ENCODE data around the gene CDH26.

CDH26 gene

DNA sequence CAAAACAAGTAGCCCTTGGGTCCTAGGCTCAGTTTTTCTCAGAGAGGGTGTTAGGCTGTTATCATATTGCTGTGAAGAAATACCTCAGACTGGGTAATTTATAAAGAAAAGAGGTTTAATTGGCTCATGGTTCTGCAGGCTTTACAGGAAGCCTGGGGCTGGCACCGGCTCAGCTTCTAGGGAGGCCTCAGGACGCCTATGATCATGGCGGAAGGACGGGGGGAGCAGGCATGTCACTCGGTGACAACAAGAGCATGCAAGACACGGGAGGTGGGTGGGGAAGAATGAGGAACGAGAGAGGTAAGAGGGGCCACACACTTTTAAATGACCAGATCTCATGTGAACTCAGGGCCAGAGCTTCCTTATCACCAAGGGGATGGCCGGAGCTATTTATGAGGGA, 26.9 kb downstream of the CDH26 start:
- no peak for DNase-seq (ENCODE audit: low read depth, low spot score)

DNA sequence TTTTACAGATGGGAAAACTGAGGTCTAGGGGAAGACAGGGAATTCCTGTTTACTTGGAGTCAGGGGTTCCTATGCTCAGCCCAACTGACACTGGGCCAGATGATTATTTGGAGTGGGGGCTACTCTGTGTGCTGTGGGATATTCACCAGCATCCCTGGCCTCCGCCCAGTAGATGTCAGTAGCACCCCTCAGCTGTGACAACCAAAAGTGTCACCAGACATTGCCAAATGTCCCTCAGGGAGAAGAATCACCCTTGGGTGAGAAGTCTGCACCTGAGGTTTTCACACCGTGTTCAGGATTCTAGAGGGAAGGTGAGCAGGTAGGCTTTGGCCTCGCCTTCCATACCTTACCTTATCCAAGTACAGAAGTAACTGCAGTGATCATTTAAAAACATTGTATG, 27.6 kb downstream of the CDH26 start:
- no peak for DNase-seq (ENCODE audit: low read depth, low spot score)

DNA sequence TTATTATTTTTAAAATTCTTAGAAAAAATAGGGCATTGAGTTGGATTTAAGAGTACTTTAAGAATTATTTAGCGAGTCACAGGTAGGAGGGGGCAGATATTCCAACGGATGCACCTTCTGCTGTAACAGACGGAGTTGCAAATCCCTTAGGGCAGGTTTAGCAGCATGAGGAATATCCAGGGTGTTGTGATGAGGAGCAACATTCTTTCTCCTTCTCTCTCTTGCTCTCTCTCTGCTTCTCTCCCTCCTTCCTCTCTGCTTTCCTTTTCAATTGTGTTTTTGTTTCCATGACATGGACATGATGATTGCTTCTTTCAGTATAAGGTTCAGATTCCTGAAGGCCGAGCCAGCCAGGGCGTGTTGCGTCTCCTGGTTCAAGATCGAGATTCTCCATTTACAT, 28.9 kb downstream of the CDH26 start:
- DNase-seq (ENCODE audit: low read depth, low spot score) = no peak

DNA sequence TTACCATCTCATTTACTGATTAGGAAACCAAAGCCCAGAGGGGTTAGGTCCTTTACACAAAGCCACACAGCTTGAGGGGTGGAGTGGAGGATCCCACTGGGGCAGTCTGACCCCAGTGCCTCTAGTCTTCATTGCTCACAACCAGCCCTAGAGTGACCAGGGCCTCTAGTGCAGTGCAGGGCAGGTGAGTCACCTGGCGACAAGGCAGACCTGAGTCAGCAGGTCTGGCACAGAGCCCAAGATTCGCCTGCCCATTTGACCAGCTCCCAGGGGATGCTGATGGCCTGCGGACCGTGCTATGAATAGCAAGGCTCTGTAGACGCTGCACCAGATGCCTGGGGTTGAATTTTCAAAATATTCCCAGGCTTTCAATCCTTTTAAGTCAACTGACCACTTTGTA, 29.9 kb downstream of the CDH26 start:
- no peak for DNase-seq (ENCODE audit: low read depth, low spot score)

DNA sequence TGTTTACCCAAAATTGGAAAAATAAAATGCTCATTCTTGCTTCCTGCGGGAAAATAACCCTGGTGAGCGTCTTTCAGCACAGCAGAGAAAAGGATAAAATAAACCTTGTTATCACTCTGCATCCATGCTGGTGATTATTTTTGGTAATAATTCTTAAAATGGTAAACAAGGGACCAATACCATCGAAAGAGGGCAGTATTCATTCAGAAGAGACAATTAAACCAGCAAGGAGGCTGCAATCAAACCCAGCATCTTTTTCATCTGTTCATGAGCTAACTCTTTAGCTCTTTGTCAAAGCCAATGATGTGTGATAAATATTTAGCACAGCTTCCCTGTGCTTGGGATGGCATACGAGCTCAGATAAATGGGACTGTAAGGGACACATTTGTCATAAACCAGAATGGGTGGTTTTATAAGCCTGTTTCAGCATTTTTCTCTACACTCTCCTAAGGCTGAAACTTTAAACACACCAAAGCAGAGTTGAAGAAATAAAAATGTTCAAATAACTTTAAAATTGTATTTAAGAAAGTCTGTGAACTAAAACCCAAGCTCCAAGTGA, 34.4 kb downstream of the CDH26 start:
- DNase-seq (ENCODE audit: low read depth, low spot score) = no peak

DNA sequence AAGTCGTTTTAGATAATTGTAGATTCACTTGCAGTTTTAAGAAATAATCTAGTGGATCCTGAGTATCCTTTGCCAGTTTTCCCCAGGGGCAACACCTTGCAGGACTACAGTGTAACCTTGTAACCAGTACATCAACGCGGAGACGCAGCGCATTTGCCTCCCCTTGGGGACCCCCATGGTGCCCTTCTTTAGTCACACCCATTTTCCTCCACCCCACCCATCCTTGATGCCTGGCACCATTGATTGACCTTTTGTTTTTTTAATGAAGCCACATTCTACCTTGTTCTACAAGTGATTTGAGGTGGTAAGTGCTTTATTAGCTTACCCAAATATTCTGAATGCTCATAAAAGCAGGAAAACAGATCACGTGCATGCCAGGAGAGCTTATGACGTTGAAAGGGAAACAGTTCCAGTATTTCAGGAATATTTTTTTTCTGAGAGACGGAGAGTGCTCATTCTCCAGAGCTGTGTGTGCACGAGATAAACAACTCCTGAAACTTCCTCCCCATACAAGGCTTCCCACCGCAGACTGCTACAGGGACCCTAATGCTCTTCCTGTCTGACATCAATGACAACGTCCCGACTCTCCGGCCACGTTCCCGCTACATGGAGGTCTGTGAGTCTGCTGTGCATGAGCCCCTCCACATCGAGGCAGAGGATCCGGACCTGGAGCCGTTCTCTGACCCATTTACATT, 35.7 kb downstream of the CDH26 start:
- no peak for DNase-seq (ENCODE audit: low read depth, low spot score)

DNA sequence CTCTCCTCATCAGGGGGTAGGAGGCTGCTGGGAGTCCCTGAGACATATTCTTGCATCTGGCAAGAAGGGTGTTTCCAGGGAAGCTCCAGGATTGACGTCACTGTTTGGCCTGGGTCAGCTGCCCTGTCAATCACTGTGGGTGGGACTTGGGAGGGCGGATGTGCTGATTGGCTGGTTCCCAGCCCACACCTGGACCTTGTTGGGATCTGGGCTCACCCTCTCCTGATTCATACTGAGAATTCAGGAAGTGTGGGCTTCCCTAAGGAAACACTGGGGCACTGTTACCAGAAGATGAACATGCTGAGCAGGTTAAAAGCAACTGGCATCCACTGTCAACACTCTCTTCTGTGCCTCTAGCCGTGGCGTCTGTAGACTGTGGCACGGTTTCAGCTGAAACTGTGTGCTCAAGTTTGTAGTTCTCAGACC, 36.5 kb downstream of the CDH26 start:
- no peak for DNase-seq (ENCODE audit: low read depth, low spot score)

DNA sequence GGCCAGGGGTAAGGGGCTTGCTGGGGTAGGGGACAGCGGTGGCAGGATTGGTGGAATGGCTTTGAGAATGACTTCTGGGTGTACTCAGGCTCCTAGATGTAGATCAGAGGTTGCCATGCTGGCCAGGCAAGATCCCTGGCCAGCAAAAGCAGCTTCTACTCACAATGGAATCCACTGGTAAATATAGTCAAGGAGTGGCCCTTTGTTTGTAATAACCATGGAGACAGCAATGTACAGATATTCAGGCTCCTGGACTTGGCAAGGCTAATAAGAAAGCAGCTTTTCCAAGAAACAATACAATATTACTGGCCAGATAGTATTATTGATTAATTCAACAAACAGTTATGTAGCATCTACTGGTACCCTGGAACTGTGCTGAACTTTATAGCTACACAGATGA, 37.9 kb downstream of the CDH26 start:
- DNase-seq (ENCODE audit: low read depth, low spot score) = no peak

DNA sequence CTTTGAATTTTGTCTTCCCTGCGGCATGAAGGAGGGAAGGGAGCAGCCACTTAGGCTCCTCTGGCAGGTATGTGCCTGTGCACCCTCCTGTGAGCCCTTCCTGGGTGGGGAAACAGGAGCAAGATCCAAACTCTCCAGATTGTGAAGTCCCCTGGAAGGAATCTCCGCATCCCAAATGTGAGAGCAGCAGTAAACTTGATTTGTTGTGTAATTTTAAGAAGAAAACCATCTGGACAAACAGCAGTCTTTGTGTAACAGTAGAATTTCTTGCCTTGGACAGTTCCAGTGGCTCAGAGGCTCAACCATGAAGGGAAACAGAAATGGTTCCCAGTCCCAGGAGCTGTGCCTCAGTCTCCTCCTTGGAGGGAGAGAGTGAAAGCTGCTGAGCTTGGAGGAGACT, 39.7 kb downstream of the CDH26 start:
- DNase-seq (ENCODE audit: low read depth, low spot score) = no peak

DNA sequence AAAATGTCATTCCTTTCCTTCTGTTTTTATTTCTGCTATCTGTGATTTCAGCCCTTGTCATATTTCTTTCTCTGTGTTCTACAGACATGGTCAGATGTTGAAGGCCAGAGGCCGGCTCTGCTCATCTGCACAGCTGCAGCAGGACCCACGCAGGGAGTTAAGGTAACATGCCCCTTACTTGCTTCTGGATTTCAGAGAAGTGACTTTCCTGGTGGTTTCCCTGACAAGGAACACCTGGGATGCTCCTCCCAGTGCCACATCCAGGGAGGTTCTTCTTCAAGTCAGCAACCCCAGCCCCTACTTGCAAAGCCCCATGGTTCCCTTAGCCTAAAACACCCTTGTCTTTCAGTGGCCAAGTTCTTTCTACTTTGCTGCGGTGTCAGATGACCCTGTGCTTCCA, 41.3 kb downstream of the CDH26 start:
- no peak for DNase-seq (ENCODE audit: low read depth, low spot score)

DNA sequence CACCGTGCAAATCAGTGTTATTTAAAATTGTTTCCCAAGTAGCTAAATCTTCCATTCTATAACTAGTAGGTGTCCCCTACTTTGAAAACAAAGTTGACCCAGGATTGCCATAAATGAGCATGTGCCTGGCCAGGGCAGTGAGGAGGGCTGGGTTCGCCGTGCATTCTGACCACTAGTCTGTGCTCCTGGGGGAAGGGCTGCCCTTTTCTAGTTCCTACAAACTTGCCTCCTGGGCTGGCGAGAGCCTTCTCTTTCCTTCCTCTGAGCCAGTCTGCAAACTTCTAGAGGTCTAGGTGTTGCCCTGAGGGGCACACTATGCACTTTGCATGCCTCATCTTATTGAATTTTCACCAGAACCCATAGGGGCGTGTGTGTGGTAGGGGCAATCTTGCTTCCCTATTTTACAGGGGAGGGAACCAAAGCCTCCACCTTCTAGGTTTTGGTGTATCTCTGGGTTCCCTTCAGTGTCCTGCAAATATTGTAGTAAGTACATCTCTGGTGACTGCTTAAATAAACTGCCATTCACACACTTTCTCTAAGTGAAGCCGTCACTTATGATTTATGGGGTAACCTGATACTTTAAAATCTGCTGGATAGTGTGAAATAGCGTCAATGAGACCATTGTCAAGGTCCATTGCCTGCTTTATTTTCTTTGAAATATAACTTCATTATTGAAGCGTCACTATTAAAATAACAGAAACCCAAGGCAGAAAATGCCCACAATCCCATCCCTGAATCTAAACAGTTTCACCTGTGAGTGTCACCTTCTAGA, 42.2 kb downstream of the CDH26 start:
- DNase-seq (ENCODE audit: low read depth, low spot score) = no peak

DNA sequence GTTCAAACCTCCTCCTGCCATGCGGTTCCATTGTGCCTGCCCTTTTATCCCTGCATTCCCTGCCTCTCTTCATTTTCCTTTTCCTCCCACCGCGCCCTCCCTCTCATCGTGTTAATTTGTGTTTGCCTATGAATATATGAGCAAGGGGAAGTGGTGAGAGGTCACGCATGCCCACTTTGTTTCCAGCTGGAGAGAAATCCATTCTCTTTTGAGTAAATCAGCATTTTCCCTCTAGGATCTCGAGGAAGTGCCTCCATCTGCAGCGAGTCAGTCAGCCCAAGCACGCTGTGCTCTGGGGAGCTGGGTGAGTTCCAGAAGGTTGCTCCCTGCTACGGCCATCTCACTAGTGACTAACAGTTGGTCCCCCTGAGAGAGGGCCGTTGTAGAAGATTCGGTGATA, 42.9 kb downstream of the CDH26 start:
- no peak for DNase-seq (ENCODE audit: low read depth, low spot score)

DNA sequence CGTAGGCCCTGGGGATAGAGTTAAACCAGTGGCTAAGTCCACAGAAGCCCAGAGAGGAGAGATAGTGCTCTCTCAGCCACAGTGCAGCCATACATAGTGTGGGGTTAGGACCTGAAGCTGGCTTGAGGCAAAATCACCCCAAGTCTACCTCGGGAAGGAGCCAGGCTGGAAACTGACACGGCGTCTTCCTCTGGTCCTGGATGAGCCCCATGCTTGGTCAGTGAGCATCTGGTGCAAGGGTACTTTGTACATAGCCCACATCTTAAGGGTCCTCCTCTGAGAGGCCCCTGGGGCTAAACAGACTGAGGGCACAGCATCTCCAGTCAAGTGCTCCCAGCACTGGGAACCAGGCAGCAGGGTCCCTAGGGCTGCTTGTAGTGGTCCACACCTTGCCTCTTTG, 45.6 kb downstream of the CDH26 start:
- DNase-seq (ENCODE audit: low read depth, low spot score) = no peak

DNA sequence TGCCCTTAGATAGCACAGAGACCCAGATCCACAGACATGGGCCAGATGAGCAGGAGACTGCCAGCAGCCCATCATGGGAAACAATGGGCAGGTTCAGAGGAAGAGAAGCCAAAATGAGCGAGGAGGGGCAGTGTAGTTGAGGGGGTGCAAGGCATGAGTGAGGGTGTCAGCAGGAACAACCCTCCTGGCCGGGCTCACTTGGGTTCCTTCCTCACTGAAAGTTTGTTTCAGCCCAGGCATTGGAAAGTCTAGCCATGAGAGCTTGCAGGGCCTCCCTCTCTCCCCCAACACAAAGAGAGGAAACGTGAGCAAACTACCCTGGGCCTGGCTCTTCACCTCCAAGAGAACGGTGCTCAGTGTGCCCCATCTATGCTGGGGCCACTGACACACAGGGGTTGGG, 48.0 kb downstream of the CDH26 start:
- DNase-seq (ENCODE audit: low read depth, low spot score) = no peak

DNA sequence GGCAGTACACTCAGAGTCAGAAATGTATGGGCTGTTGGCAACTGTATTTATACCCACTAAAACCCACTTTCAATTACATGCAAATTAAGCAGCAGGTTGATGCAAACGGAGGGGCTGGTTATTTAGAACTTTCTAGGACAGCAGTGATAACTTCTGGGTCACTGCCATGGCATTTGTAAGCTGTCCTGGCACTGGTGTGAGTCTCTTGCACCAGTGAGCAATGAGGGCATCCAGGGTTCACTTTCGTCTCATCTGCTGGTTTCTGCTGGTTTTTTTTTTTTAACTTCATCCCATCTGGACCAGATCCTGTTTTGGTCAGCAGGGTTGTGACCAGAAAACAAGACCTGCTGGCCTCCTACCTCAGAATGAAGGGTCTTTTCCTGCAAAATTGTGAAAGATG, 49.2 kb downstream of the CDH26 start:
- DNase-seq (ENCODE audit: low read depth, low spot score) = no peak

DNA sequence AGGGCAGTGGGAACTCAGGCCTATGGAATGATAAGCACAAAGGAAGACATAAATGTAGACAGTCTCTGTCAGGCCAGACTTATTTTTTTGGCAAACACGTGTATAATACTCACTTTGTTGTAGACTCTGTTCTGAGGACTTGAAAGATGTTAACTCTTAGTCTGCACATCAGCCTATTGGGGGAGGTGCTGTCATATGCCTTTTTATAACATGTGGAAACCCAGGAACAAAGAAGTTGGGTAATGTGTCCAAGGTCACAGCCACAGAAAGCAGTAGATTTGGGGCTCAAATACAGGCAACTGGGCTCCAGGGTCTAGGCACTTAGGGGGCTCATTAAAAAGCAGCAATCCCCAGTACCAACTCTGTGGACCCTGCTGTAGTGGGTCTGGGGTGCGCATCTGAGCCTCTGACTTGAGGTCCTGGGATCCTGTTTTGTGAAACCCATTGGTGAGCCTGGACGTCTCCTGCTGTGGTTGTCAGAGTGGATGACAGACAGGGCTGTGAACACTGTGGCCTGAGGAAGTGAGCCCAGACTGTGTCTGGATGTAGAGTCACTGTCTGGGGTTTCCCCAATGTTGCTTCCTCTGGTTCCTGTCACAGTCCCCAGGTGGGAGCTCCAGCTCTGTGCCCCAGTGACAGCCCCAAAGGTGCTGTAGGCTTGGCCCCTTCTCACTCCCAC, 50.0 kb downstream of the CDH26 start:
- DNase-seq (ENCODE audit: low read depth, low spot score) = no peak

DNA sequence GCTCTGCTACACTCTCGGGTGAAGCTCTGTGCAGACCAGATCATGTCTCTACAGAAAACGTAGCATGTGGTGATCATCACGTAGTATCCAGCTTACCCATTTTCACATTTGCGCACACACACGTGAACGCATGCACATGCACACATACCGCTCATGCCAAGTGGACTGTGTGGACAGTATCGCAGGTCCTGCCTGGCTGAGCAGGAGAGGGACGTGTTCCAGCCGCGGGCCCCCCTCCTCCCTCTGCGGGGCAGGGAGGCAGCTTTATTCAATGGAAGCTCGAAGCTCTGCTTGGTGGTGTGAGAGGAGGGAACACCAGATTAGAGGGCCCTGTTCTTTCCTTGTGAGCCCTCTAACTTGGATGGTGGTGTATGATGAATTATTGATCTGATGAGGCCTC, 51.1 kb downstream of the CDH26 start:
- no peak for DNase-seq (ENCODE audit: low read depth, low spot score)

DNA sequence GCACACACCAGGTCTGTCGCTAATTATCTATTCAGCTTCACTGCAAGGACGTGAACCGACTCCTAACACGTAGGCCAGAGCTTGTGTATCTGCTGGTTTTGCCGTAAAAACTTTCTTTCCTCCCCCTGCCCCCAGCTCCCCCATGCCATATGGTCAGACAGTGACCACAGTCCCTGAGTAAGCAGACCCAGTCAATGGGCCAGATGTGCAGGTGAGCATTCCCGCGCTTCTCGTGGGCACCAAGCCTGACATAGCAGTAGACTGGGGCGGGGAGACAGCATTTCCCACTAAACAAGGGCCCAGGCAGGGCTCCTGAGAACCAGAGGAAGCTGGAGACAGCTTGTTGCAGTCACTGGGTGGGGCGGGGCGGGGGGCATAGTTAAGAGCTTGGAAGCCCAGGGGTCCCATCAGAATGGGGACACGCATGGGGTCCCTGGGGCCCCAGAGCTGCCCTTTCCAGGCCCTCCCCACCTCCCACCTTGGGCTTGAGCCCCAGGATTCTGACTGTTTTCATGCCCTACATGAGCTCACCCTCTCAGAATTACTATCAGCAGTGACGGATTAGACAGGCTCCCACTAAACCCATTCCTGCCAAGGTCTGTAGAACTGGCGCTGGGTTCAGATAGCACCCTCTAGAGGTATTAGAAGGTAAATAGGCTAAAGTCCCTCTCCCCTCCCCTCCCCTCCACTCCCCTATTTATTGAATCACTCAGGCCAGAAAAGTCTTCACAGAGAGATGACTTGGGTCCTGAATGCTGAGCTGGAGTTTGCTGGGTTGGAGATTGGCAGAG, 51.8 kb downstream of the CDH26 start:
- no peak for DNase-seq (ENCODE audit: low read depth, low spot score)

DNA sequence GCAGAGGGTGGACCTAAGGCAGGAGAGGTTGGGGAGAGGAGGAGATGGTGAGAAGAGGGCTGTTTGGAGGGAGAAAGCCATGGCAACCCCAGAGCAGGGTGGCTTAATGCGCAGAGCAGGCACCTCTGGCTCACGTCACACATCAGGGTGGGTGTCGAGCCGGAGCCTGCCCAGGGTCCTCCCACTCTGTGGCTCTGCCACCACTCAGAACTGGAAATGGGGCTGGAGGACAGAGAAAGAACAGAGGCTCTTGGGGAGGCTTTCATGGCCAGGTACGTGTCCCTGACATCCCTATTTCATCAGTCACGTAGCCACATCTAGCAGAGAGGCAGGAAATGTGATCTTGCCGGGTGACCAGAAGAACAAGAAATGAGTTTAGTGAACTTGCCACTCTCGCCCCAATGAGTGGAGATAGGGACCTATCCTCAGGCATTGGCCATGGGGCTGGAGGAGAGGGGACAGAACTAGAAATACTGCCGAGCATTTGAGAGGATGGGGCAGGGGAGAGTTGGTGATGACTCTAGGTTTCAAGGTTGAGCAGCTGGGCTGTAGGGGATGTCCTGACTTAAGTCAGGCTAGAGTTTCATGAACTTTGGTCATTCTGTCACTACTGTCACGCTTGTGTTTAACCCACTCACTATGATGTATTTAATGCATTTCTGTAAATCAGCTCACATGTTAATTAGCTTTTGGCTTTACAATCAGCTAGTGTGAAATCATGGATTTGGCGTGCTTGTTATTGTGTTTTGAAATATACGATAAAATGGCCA, 52.7 kb downstream of the CDH26 start:
- DNase-seq (ENCODE audit: low read depth, low spot score) = no peak

DNA sequence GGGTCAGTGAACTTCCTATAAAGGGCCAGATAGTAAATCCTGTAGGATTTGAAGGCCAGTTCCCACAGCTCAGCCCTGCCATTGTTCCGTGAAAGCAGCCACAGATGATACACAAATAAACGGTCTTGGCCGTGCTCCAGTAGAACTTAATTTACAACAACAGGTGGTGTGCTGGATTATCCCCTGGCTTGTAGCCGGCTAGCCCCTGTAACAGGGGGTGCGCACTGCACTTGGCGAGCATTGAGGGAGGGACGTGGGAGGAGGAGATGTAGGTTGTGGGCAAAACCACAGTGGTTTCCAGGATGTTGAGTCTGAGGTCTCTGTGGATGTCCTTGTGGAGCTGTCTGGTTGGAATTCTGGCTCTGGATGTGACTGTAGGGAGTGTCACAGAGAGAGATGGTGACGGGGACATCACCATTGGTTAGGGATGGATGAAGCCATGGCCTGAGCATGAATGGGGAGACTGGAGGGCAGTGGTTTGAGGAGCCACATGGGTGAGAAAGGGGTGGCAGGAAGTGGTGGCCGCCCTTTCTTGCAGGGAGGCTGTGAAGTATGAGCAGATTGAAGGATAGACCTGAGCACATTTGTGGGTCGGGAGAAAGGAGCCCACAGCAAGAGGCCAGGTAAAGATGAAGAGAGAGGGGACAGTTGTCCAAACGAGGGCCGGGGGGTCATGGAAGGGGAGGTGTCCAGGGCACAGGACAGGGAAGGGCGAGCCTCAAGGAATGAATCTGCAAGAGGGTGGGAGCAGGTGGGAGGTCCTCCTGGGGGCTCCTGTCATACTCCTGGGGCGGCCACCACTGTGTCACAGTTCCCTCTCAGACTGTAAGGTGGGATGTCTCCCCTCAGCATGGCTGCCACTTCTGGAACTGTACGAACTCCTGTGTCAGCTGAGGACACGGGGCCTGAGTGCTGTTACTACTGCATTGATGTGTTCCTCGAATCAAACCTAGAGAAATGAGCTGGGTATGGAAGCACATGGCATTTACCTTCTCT, 53.6 kb downstream of the CDH26 start:
- no peak for DNase-seq (ENCODE audit: low read depth, low spot score)

All from activated CD4-positive, CD25-positive, alpha-beta regulatory T cell treated with anti-CD3 and anti-CD28 coated beads, Interleukin-2, amount 50 U/mL, for 16 hours (primary cell).